ENCODE measurements around the gene SIPA1. TPM values are rescaled to one million over a fixed set of nuclear protein-coding genes. Genes with fewer than 3 reads are reported as not detected.

The SIPA1 gene
- total RNA-seq, 1 donor from 2014 or later = 102 TPM

GRCh38 chr11:65609229-65609628 is 28.7 kb upstream of the SIPA1 start:
- no peak for DNase-seq (ENCODE audit: extremely low read depth, low read depth, low spot score)

GRCh38 chr11:65609665-65610064 is 28.2 kb upstream of the SIPA1 start:
- no peak for DNase-seq (ENCODE audit: extremely low read depth, low read depth, low spot score)

GRCh38 chr11:65610404-65610803 is 27.5 kb upstream of the SIPA1 start:
- no peak for DNase-seq (ENCODE audit: extremely low read depth, low read depth, low spot score)

- peak; percentile 22 for DNase-seq (ENCODE audit: extremely low read depth, low read depth, low spot score)
These were observed 26.7 kb upstream of the SIPA1 start for GRCh38 chr11:65611028-65611757.

GRCh38 chr11:65611758-65612603 is 25.9 kb upstream of the SIPA1 start:
- peak; percentile 29 for DNase-seq (ENCODE audit: extremely low read depth, low read depth, low spot score)

GRCh38 chr11:65612691-65613090 is 25.2 kb upstream of the SIPA1 start:
- no peak for DNase-seq (ENCODE audit: extremely low read depth, low read depth, low spot score)

- DNase-seq (ENCODE audit: extremely low read depth, low read depth, low spot score) = no peak
These were observed 24.6 kb upstream of the SIPA1 start for GRCh38 chr11:65613091-65613928.

- peak; percentile 100 for DNase-seq (ENCODE audit: extremely low read depth, low read depth, low spot score)
These were observed 22.5 kb upstream of the SIPA1 start, which contains the start of gene PCNX3 for GRCh38 chr11:65615229-65615949. Gene PCNX3 (plus strand): TSS chr11:65615776. CDS start chr11:65616312, 536 bp downstream.

GRCh38 chr11:65615950-65616574 is 21.8 kb upstream of the SIPA1 start:
- no peak for DNase-seq (ENCODE audit: extremely low read depth, low read depth, low spot score)

- DNase-seq (ENCODE audit: extremely low read depth, low read depth, low spot score) = no peak
These were observed 21.3 kb upstream of the SIPA1 start for GRCh38 chr11:65616575-65617001.

GRCh38 chr11:65617136-65617850 is 20.6 kb upstream of the SIPA1 start:
- DNase-seq (ENCODE audit: extremely low read depth, low read depth, low spot score) = no peak

GRCh38 chr11:65617990-65618751 is 19.7 kb upstream of the SIPA1 start:
- no peak for DNase-seq (ENCODE audit: extremely low read depth, low read depth, low spot score)

- no peak for DNase-seq (ENCODE audit: extremely low read depth, low read depth, low spot score)
These were observed 19.1 kb upstream of the SIPA1 start for GRCh38 chr11:65618763-65619162.

GRCh38 chr11:65619281-65619928 is 18.5 kb upstream of the SIPA1 start:
- DNase-seq (ENCODE audit: extremely low read depth, low read depth, low spot score) = no peak

GRCh38 chr11:65620666-65621065 is 17.2 kb upstream of the SIPA1 start:
- DNase-seq (ENCODE audit: extremely low read depth, low read depth, low spot score) = no peak

- no peak for DNase-seq (ENCODE audit: extremely low read depth, low read depth, low spot score)
These were observed 16.4 kb upstream of the SIPA1 start for GRCh38 chr11:65621460-65621859.

- no peak for DNase-seq (ENCODE audit: extremely low read depth, low read depth, low spot score)
These were observed 15.9 kb upstream of the SIPA1 start for GRCh38 chr11:65622011-65622410.

- DNase-seq (ENCODE audit: extremely low read depth, low read depth, low spot score) = no peak
These were observed 14.7 kb upstream of the SIPA1 start for GRCh38 chr11:65623177-65623576.
